GM12878 (cell line): Measurements from ENCODE around the gene PRSS1. TPM values are rescaled to one million over a fixed set of nuclear protein-coding genes. Genes with fewer than 3 reads are reported as not detected.

Source experiments
- BCL11A ChIP-seq: IDR thresholded peaks from 2 replicates; pipeline ENCODE4 v1.6.1; 2011; ENCODE audit warnings: low read depth, low read length
- BCLAF1 ChIP-seq: fragments of 450-650 bp; IDR thresholded peaks from 2 replicates; pipeline ENCODE4 v1.6.1; 2017; ENCODE audit warnings: antibody characterized with exemption, mild to moderate bottlenecking, moderate library complexity
- BHLHE40 ChIP-seq, 2 experiments: fragments of 450-650 bp in 1 of 2; IDR thresholded peaks; 2 replicates each; pipeline ENCODE4 v1.6.1; 2011 to 2017; ENCODE audit warnings: low read depth in 2 of 2, borderline replicate concordance in 1 of 2, improper control_type of control experiment in 1 of 2, low read length in 1 of 2, mild to moderate bottlenecking in 1 of 2
- CBX3 ChIP-seq: fragments of 200-600 bp; sonication (generic); IDR thresholded peaks from 2 replicates; pipeline ENCODE4 v1.6.1; 2016; ENCODE audit warnings: low read depth, borderline replicate concordance
- EP300 ChIP-seq, 2 experiments: fragments of 150-350 bp in 1 of 2; IDR thresholded peaks; 2 replicates each; pipeline ENCODE4 v1.6.1; 2011 to 2012; ENCODE audit warnings: low read depth in 2 of 2, low read length in 2 of 2, borderline replicate concordance in 1 of 2, improper control_type of control experiment in 1 of 2, inconsistent platforms in 1 of 2; ENCODE audit not compliant: control insufficient read depth in 1 of 2
- JUNB ChIP-seq: IDR thresholded peaks from 2 replicates; pipeline ENCODE4 v1.6.1; 2016; ENCODE audit warnings: antibody characterized with exemption, mild to moderate bottlenecking
- KLF5 ChIP-seq: fragments of 450-650 bp; IDR thresholded peaks from 2 replicates; pipeline ENCODE4 v1.6.1; 2014; ENCODE audit warnings: mild to moderate bottlenecking; ENCODE audit not compliant: partially characterized antibody
- LARP7 ChIP-seq: fragments of 450-650 bp; IDR thresholded peaks from 2 replicates; pipeline ENCODE4 v1.6.1; 2017; ENCODE audit warnings: mild to moderate bottlenecking
- MXI1 ChIP-seq: fragments of 150-350 bp; IDR thresholded peaks from 2 replicates; pipeline ENCODE4 v1.6.1; 2011; ENCODE audit warnings: low read depth, mild to moderate bottlenecking, inconsistent platforms, low read length, improper control_type of control experiment
- MYC ChIP-seq: IDR thresholded peaks from 2 replicates; pipeline ENCODE4 v1.6.1; 2011; ENCODE audit warnings: mild to moderate bottlenecking, low read length, moderate library complexity, inconsistent platforms; ENCODE audit not compliant: insufficient read depth, insufficient replicate concordance, insufficient read length, severe bottlenecking
- RBBP5 ChIP-seq: fragments of 200-600 bp; sonication (generic); conservative IDR thresholded peaks from 2 replicates; pipeline ENCODE4 v1.6.1; 2016
- SKIL ChIP-seq: fragments of 450-650 bp; IDR thresholded peaks from 2 replicates; pipeline ENCODE4 v1.6.1; 2017; ENCODE audit warnings: mild to moderate bottlenecking, low read depth, inconsistent platforms; ENCODE audit not compliant: poor library complexity, severe bottlenecking
- TCF7 ChIP-seq: IDR thresholded peaks from 2 replicates; pipeline ENCODE4 v1.6.1; 2014; ENCODE audit warnings: antibody characterized with exemption, borderline replicate concordance
- YY1 ChIP-seq: IDR thresholded peaks from 2 replicates; pipeline ENCODE4 v1.6.1; 2011; ENCODE audit warnings: low read depth, mild to moderate bottlenecking, low read length
- ZNF24 ChIP-seq: fragments of 450-650 bp; IDR thresholded peaks from 2 replicates; pipeline ENCODE4 v1.6.1; 2017; ENCODE audit warnings: antibody characterized with exemption, mild to moderate bottlenecking
- polyA plus RNA-seq, 11 experiments: library from polyadenylated mRNA; depleted of rRNA in 4 of 11; unstranded in 6 of 11; stranded (reverse) in 5 of 11; fragments of >200 nt; fragmentation: Nextera tagmentation in 4 of 11; fragmentation: Illumina TruSeq in 1 of 11; extraction: Ambion mirVana in 4 of 11; extraction: Trizol in 1 of 11; gene quantifications; 1 replicate in 1 of 11; 2 replicates in 10 of 11; pipeline versions ENCODE4 v1.2.1 to v1.2.3, GENCODE V29; 2011 to 2016; ENCODE audit warnings: inconsistent platforms in 2 of 11, missing spikeins in 2 of 11, low read depth in 1 of 11
- total RNA-seq, 4 experiments: library from RNA; depleted of rRNA in 3 of 4; stranded (reverse); fragments of >200 nt in 3 of 4; fragmentation: Illumina TruSeq in 1 of 4; extraction: Trizol in 1 of 4; gene quantifications; 2 replicates each; pipeline versions ENCODE4 v1.2.1 to v1.2.3, GENCODE V29; 2013 to 2021
- TF ChIP-seq, protein P1 (sequence below): fragments of 450-650 bp; IDR thresholded peaks from 2 replicates; pipeline ENCODE4 v1.6.1; 2017; ENCODE audit warnings: low read depth, mild to moderate bottlenecking, moderate library complexity
- TF ChIP-seq, protein P2 (sequence below): fragments of 450-650 bp; IDR thresholded peaks from 2 replicates; pipeline ENCODE4 v1.6.1; 2018; ENCODE audit warnings: borderline replicate concordance, mild to moderate bottlenecking; ENCODE audit not compliant: partially characterized antibody

The PRSS1 gene
- total and polyA plus RNA-seq, 10 of the 15 experiments (the other 5 are each of a cell fraction or from before 2014, with no cell fraction given), result 11.9 TPM; not detected in 9

GRCh38 chr7:142782922-142783900, 33.9 kb downstream of the PRSS1 start (continued):
- TF ChIP-seq MYC (no peak), BCL11A (0 out of 2 replicates have a peak, but pooled peaks have one; percentile 11), ZNF24 (peak; percentile 9; the same call in 1 of the 2 replicates), EP300 (IDR thresholded peaks at IDR 0.05; ENCODE audit: borderline replicate concordance in 1 of 2, control insufficient read depth in 1 of 2, low read depth in 2 of 2, low read length in 2 of 2) (peak in 1 of 2 experiments; percentile 32; a peak in 1 of 4 replicates), KLF5 (no peak), LARP7 (peak; percentile 23; the same call in 1 of the 2 replicates), TCF7 (peak; percentile 45; the same call in 1 of the 2 replicates), CBX3 (no peak), RBBP5 (no peak), SKIL (peak; percentile 60), BCLAF1 (no peak), JUNB (peak; percentile 21; the same call in 1 of the 2 replicates), BHLHE40 (IDR thresholded peaks at IDR 0.05; ENCODE audit: borderline replicate concordance in 1 of 2, low read depth in 2 of 2, low read length in 1 of 2) (peak in 1 of 2 experiments; percentile 53; a peak in 3 of 4 replicates), MXI1 (peak; percentile 70; the same call in 1 of the 2 replicates), YY1 (peak; percentile 81; the same call in 1 of the 2 replicates)
- TF ChIP-seq, protein P1, sequence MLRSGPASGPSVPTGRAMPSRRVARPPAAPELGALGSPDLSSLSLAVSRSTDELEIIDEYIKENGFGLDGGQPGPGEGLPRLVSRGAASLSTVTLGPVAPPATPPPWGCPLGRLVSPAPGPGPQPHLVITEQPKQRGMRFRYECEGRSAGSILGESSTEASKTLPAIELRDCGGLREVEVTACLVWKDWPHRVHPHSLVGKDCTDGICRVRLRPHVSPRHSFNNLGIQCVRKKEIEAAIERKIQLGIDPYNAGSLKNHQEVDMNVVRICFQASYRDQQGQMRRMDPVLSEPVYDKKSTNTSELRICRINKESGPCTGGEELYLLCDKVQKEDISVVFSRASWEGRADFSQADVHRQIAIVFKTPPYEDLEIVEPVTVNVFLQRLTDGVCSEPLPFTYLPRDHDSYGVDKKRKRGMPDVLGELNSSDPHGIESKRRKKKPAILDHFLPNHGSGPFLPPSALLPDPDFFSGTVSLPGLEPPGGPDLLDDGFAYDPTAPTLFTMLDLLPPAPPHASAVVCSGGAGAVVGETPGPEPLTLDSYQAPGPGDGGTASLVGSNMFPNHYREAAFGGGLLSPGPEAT, result peak; percentile 44; the same call in 1 of the 2 replicates
- TF ChIP-seq, protein P2, sequence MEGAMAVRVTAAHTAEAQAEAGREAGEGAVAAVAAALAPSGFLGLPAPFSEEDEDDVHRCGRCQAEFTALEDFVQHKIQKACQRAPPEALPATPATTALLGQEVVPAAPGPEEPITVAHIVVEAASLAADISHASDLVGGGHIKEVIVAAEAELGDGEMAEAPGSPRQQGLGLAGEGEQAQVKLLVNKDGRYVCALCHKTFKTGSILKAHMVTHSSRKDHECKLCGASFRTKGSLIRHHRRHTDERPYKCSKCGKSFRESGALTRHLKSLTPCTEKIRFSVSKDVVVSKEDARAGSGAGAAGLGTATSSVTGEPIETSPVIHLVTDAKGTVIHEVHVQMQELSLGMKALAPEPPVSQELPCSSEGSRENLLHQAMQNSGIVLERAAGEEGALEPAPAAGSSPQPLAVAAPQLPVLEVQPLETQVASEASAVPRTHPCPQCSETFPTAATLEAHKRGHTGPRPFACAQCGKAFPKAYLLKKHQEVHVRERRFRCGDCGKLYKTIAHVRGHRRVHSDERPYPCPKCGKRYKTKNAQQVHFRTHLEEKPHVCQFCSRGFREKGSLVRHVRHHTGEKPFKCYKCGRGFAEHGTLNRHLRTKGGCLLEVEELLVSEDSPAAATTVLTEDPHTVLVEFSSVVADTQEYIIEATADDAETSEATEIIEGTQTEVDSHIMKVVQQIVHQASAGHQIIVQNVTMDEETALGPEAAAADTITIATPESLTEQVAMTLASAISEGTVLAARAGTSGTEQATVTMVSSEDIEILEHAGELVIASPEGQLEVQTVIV, result no peak
